Caco-2 (cell line): ENCODE measurements around the gene ACOXL. TPM values are rescaled to one million over a fixed set of nuclear protein-coding genes. Genes with fewer than 3 reads are reported as not detected.

Experiments
- BruUV-seq: library from RNA; stranded (reverse); fragments of 400-500 nt; replicated peaks from 2 replicates; lab custom pipeline; 2021; lab: Mats Ljungman, UMichigan
- CTCF ChIA-PET: fragments of 300-600 bp; sonication (Branson Sonifier 250); formaldehyde crosslinking; loops from one replicate; lab custom pipeline; 2022; ENCODE audit warnings: antibody characterized with exemption; lab: Charles Lee
- POLR2A ChIA-PET: fragments of 300-600 bp; sonication (Branson Sonifier 250); formaldehyde crosslinking; loops from one replicate; lab custom pipeline; 2022; ENCODE audit warnings: antibody characterized with exemption; lab: Charles Lee
- DNase-seq, 2 experiments: peaks; one replicate each; pipeline versions ENCODE4 v3.0.0 to v3.0.0-alpha.2; 2020 to 2022
- H3K27me3 ChIP-seq: replicated peaks from 2 replicates; pipeline ENCODE4 v1.6.0; 2011; ENCODE audit warnings: low read length; ENCODE audit not compliant: control insufficient read depth, insufficient read depth
- H3K36me3 ChIP-seq: 2 replicates; pipeline ENCODE4 v1.5.1; 2011; ENCODE audit warnings: low read length; ENCODE audit not compliant: control insufficient read depth, insufficient read depth
- H3K4me1 ChIP-seq: fragments of 250-450 bp; sonication (Bioruptor Pico); 2 replicates; pipeline ENCODE4 v1.5.1; 2020; ENCODE audit warnings: mild to moderate bottlenecking
- H3K4me3 ChIP-seq: 2 replicates; pipeline ENCODE4 v1.5.1; 2011; ENCODE audit warnings: low read depth, mild to moderate bottlenecking, control low read depth, low read length
- H3K9me3 ChIP-seq: fragments of 250-450 bp; sonication (Bioruptor Pico); 2 replicates; pipeline ENCODE4 v1.5.1; 2020; ENCODE audit warnings: mild to moderate bottlenecking, moderate library complexity
- H3K27ac Mint-ChIP-seq: one replicate; pipeline ENCODE4 v1.8.0; 2022; ENCODE audit warnings: mixed read lengths; ENCODE audit not compliant: unreplicated experiment
- H3K27me3 Mint-ChIP-seq: one replicate; pipeline ENCODE4 v1.8.0; 2022; ENCODE audit warnings: mixed read lengths; ENCODE audit not compliant: insufficient read depth, unreplicated experiment
- H3K36me3 Mint-ChIP-seq: one replicate; pipeline ENCODE4 v1.8.0; 2022; ENCODE audit warnings: mild to moderate bottlenecking, mixed read lengths; ENCODE audit not compliant: insufficient read depth, unreplicated experiment
- H3K4me1 Mint-ChIP-seq: one replicate; pipeline ENCODE4 v1.8.0; 2022; ENCODE audit warnings: low read depth, mixed read lengths; ENCODE audit not compliant: unreplicated experiment
- H3K4me3 Mint-ChIP-seq: one replicate; pipeline ENCODE4 v1.8.0; 2022; ENCODE audit warnings: mild to moderate bottlenecking, moderate library complexity, mixed read lengths; ENCODE audit not compliant: unreplicated experiment
- H3K9me3 Mint-ChIP-seq: one replicate; pipeline ENCODE4 v1.8.0; 2022; ENCODE audit warnings: mixed read lengths; ENCODE audit not compliant: unreplicated experiment
- CTCF ChIP-seq, 2 experiments: fragments of 200-600 bp in 1 of 2; IDR thresholded peaks; 1 replicate in 1 of 2; 2 replicates in 1 of 2; pipeline versions ENCODE4 v1.5.1 to v1.8.0; 2011 to 2022; ENCODE audit warnings: antibody characterized with exemption in 1 of 2, control low read depth in 1 of 2, inconsistent platforms in 1 of 2, low read depth in 1 of 2, low read length in 1 of 2, mild to moderate bottlenecking in 1 of 2, moderate library complexity in 1 of 2; ENCODE audit not compliant: insufficient read depth in 1 of 2, severe bottlenecking in 1 of 2, unreplicated experiment in 1 of 2
- intact Hi-C: fragments of 100-400 bp; cut with micrococcal nuclease; formaldehyde crosslinking; loops from one replicate; pipeline ENCODE4 v1.10.0; 2022; ENCODE audit not compliant: unreplicated experiment
- total RNA-seq: library from RNA; stranded (reverse); gene quantifications from 2 replicates; pipeline ENCODE4 v1.2.3, GENCODE V29; 2022

The ACOXL gene
- total RNA-seq, 1 experiment from 2014 or later, result 2.6 TPM

- Histone ChIP-seq H3K36me3 (no peaks in the 10 kb centered on the region), H3K27me3 (no peaks in the 10 kb centered on the region), H3K9me3 (no peaks in the 10 kb centered on the region), H3K4me1 (no peaks in the 10 kb centered on the region), H3K4me3 (no peak overlapping the region)
- intact Hi-C loops, result no loop called here
- Mint-ChIP-seq H3K27ac (no peak overlapping the region), H3K4me1 (peaks cover 7% of the 10 kb centered on the region), H3K4me3 (no peak overlapping the region), H3K36me3 (no peaks in the 10 kb centered on the region), H3K9me3 (no peaks in the 10 kb centered on the region), H3K27me3 (no peaks in the 10 kb centered on the region)
- ChIA-PET POLR2A (no interaction called here), CTCF (no interaction called here)
- no TSS peak for BruUV-seq
- no peak for TF ChIP-seq CTCF (IDR thresholded peaks at IDR 0.05; ENCODE audit: insufficient read depth in 1 of 2, low read depth in 1 of 2, low read length in 1 of 2, severe bottlenecking in 1 of 2, unreplicated experiment in 1 of 2)
- no peak for DNase-seq
Observed at GRCh38 chr2:110851531-110851930, 119.2 kb downstream of the ACOXL start.

DNA sequence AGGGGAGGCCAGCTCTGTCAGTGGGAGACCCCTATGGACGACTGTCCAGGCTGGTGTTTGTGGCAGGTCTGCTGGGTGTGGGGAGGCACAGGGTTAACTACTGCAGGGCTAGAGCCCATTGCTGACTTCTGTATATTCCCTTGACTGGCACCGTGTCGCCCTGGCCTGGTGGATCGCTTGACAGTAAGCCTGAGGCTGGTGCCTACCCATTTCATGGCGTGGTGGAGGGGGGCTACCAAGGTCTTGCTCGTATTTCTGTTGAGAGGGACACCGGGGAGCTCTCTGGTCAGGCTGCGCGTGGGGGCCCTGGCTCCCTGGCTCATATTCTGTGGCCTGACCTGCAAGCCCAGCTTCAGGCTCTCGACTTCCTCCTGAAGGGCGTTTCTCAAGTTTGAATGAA lies 119.7 kb downstream of the ACOXL start:
- ChIA-PET CTCF (interaction anchor here (0.6 kb wide), 1 partner anchor 33 kb away, joined by 3 read pairs; no protein-coding TSS in a partner anchor), POLR2A (no interaction called here)
- Mint-ChIP-seq H3K36me3 (no peaks in the 10 kb centered on the region), H3K9me3 (no peaks in the 10 kb centered on the region), H3K27me3 (no peaks in the 10 kb centered on the region), H3K4me1 (peaks cover 7% of the 10 kb centered on the region), H3K4me3 (no peak overlapping the region), H3K27ac (no peak overlapping the region)
- no TSS peak for BruUV-seq
- Histone ChIP-seq H3K27me3 (no peaks in the 10 kb centered on the region), H3K36me3 (no peaks in the 10 kb centered on the region), H3K9me3 (no peaks in the 10 kb centered on the region), H3K4me1 (no peaks in the 10 kb centered on the region), H3K4me3 (no peak overlapping the region)
- intact Hi-C loops, result loop anchor here (2.0 kb wide), 1 partner anchor 39 kb away; no protein-coding TSS in a partner anchor
- no peak for TF ChIP-seq CTCF (IDR thresholded peaks at IDR 0.05; ENCODE audit: insufficient read depth in 1 of 2, low read depth in 1 of 2, low read length in 1 of 2, severe bottlenecking in 1 of 2, unreplicated experiment in 1 of 2)
- DNase-seq, result no peak

DNA sequence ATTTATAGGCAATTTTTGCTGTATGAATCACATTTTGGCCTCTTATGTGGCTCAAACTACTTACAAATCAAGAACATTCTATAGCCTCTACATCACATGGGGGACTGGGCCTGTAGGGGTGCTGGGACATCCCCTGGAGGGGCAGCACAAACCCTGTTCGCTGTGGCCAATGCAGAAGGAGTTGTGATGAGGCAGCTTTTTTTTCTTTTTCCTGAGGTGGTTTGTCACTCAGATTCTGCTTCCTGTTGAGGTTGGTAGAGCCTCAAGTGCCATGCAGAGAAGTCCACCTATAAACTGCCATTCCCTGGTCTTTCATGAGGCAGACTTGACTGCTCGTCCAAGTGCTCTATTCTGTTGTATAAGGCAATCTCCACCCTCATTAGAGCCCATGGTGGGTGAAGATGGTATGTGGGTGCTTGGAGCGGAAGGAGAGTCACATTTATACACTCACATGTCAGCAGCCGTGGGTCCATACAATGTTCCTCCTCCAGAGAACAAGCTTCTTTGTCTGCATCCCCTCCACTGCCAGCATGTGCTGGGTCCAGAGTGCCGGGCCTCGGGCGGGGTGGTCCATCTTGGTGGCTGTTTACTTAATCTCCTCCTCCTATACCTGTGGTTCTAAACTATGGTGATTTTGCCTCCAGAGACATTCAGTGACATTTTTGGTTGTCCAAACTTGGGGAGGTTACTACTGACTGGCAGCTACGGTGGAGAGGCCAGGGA lies 120.3 kb downstream of the ACOXL start:
- no TSS peak for BruUV-seq
- no peaks in the 10 kb centered on the region for H3K36me3 Mint-ChIP-seq
- DNase-seq, result no peak
- no peak overlapping the region for H3K27ac Mint-ChIP-seq
- H3K27me3 Mint-ChIP-seq, result no peaks in the 10 kb centered on the region
- peaks cover 7% of the 10 kb centered on the region for H3K4me1 Mint-ChIP-seq
- H3K4me3 ChIP-seq, result no peak overlapping the region
- H3K27me3 ChIP-seq, result no peaks in the 10 kb centered on the region
- ChIA-PET POLR2A (no interaction called here), CTCF (interaction anchor here (0.6 kb wide), 1 partner anchor 34 kb away, joined by 3 read pairs; no protein-coding TSS in a partner anchor)
- no peaks in the 10 kb centered on the region for H3K9me3 ChIP-seq
- intact Hi-C loops, result loop anchor here (2.0 kb wide), 1 partner anchor 40 kb away; no protein-coding TSS in a partner anchor
- no peaks in the 10 kb centered on the region for H3K9me3 Mint-ChIP-seq
- no peaks in the 10 kb centered on the region for H3K36me3 ChIP-seq
- H3K4me3 Mint-ChIP-seq, result no peak overlapping the region
- no peak for TF ChIP-seq CTCF (IDR thresholded peaks at IDR 0.05; ENCODE audit: insufficient read depth in 1 of 2, low read depth in 1 of 2, low read length in 1 of 2, severe bottlenecking in 1 of 2, unreplicated experiment in 1 of 2)
- no peaks in the 10 kb centered on the region for H3K4me1 ChIP-seq
